GM06990 (cell line): ENCODE measurements around the gene SUSD1.

ENCODE experiments used
- DNase-seq: peaks from one replicate; pipeline ENCODE4 v3.0.0-alpha.2; 2011; ENCODE audit not compliant: insufficient read length; ENCODE audit errors: extremely low read depth
- H3K27me3 ChIP-seq: replicated peaks from 2 replicates; pipeline ENCODE4 v1.6.0; 2011; ENCODE audit warnings: low read length; ENCODE audit not compliant: control insufficient read depth, insufficient read depth
- H3K36me3 ChIP-seq: 2 replicates; pipeline ENCODE4 v1.5.1; 2011; ENCODE audit warnings: low read length; ENCODE audit not compliant: control insufficient read depth, insufficient read depth
- H3K4me3 ChIP-seq: replicated peaks from 2 replicates; pipeline ENCODE4 v1.5.1; 2011; ENCODE audit warnings: low read depth, mild to moderate bottlenecking, control low read depth, low read length
- CTCF ChIP-seq: IDR thresholded peaks from 2 replicates; pipeline ENCODE4 v1.5.1; 2011; ENCODE audit warnings: low read length, control low read depth, mild to moderate bottlenecking, inconsistent platforms; ENCODE audit not compliant: insufficient read depth, poor library complexity, severe bottlenecking

Gene SUSD1

GRCh38 chr9:112112519-112112918 lies 62.6 kb downstream of the SUSD1 start:
- Histone ChIP-seq H3K36me3 (no peaks in the 10 kb centered on the region), H3K27me3 (no peaks in the 10 kb centered on the region), H3K4me3 (no peak overlapping the region)
- no peak for TF ChIP-seq CTCF
- no peak for DNase-seq

GRCh38 chr9:112111461-112111860 lies 63.6 kb downstream of the SUSD1 start:
- no peaks in the 10 kb centered on the region for H3K36me3 ChIP-seq
- no peak for DNase-seq
- no peak overlapping the region for H3K4me3 ChIP-seq
- H3K27me3 ChIP-seq: no peaks in the 10 kb centered on the region
- no peak for TF ChIP-seq CTCF

- Histone ChIP-seq H3K27me3 (no peaks in the 10 kb centered on the region), H3K4me3 (no peak overlapping the region), H3K36me3 (no peaks in the 10 kb centered on the region)
- no peak for TF ChIP-seq CTCF
- peak; percentile 13 for DNase-seq
These were observed 64.4 kb downstream of the SUSD1 start for GRCh38 chr9:112110777-112111113.

- H3K36me3 ChIP-seq: no peaks in the 10 kb centered on the region
- TF ChIP-seq CTCF: no peak
- no peak overlapping the region for H3K4me3 ChIP-seq
- H3K27me3 ChIP-seq: no peaks in the 10 kb centered on the region
- DNase-seq: no peak
These were observed 64.9 kb downstream of the SUSD1 start for GRCh38 chr9:112110094-112110776.

GRCh38 chr9:112104901-112105300 lies 70.2 kb downstream of the SUSD1 start:
- Histone ChIP-seq H3K4me3 (no peak overlapping the region), H3K27me3 (no peaks in the 10 kb centered on the region), H3K36me3 (no peaks in the 10 kb centered on the region)
- TF ChIP-seq CTCF: no peak
- no peak for DNase-seq

GRCh38 chr9:112104401-112104800 lies 70.7 kb downstream of the SUSD1 start:
- no peak for DNase-seq
- no peak for TF ChIP-seq CTCF
- no peaks in the 10 kb centered on the region for H3K36me3 ChIP-seq
- H3K27me3 ChIP-seq: no peaks in the 10 kb centered on the region
- H3K4me3 ChIP-seq: no peak overlapping the region
